Esophagus squamous epithelium (tissue), 5 donors: ENCODE data around the gene KCNQ1. TPM values are rescaled to one million over a fixed set of nuclear protein-coding genes. Genes with fewer than 3 reads are reported as not detected.

Experiments
- DNase-seq: peaks from one replicate; lab custom pipeline; 2025; lab: John Stamatoyannopoulos, UW
- H3K27ac ChIP-seq, 4 donors: fragments of 200-600 bp; sonication (generic); one replicate each; pipeline ENCODE4 v1.5.1; 2016 to 2019; ENCODE audit warnings: mild to moderate bottlenecking in 1 of 4
- H3K27me3 ChIP-seq, 4 donors: fragments of 200-600 bp; sonication (generic); 1 replicate in 3 of 4; 2 replicates in 1 of 4; pipeline versions ENCODE4 v1.5.1 to v1.6.0; 2017 to 2021; ENCODE audit warnings: antibody characterized with exemption in 1 of 4
- H3K36me3 ChIP-seq, 3 donors: fragments of 200-600 bp; sonication (generic); one replicate each; pipeline ENCODE4 v1.5.1; 2016 to 2019
- H3K4me1 ChIP-seq, 3 donors: fragments of 200-600 bp; sonication (generic); one replicate each; pipeline ENCODE4 v1.5.1; 2017 to 2019
- H3K4me3 ChIP-seq, 4 donors: fragments of 200-600 bp; sonication (generic); 1 replicate in 3 of 4; 2 replicates in 1 of 4; pipeline ENCODE4 v1.5.1; 2016 to 2019; ENCODE audit warnings: mild to moderate bottlenecking in 2 of 4, moderate library complexity in 1 of 4
- H3K9me3 ChIP-seq, 3 donors: fragments of 200-600 bp; sonication (generic); one replicate each; pipeline ENCODE4 v1.5.1; 2016 to 2019
- POLR2A ChIP-seq, 4 donors: fragments of 450-650 bp; IDR thresholded peaks; one replicate each; pipeline ENCODE4 v1.6.1; 2017; ENCODE audit warnings: antibody characterized with exemption in 4 of 4, mild to moderate bottlenecking in 4 of 4, moderate library complexity in 3 of 4
- WGBS, 2 donors: methylation state at CpG; one replicate each; pipeline ENCODE4 v1.1.5; 2018; 5-methylcytosine and 5-hydroxymethylcytosine counted together
- intact Hi-C: fragments of 100-400 bp; cut with DNase I; formaldehyde crosslinking; loops from one replicate; pipeline ENCODE4 v1.15.0; 2022
- total RNA-seq, 4 donors: library from RNA; depleted of rRNA; stranded (reverse); fragments of >200 nt; gene quantifications; one replicate each; pipeline ENCODE4 v1.1.0, GENCODE V29; 2016
- TF ChIP-seq, protein P1 (sequence below), 6 experiments: fragments of 450-650 bp in 4 of 6; fragments of 200-600 bp in 2 of 6; sonication (generic) in 2 of 6; IDR thresholded peaks; one replicate each; pipeline ENCODE4 v1.5.1; 2016 to 2019; ENCODE audit warnings: antibody characterized with exemption in 6 of 6, mild to moderate bottlenecking in 4 of 6, moderate library complexity in 4 of 6
- donor health status: DM: yes; HTN: yes; CAD: no.

KCNQ1 gene
- total RNA-seq, 4 donors from 2014 or later = 0.61 to 3.1 (median 0.72) TPM

DNA sequence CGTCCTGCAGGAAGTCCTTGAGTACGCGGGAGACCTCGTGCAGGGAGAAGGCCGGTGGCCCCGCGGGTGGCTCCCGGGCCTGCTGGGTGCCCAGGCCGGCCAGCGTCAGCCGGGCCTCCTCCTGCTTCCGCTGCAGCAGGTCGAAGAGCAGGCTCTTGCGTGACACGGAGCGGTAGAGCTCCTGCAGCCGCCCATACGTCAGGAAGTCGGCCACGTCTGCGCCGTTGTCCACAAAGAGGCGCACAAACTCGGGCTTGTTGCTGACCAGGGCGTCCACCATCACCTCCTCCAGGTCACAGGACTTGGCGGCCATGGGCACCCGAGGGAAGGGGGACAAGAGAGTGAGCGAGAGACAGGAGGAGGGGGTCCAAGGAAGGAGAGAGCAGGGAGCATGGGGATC, 29.6 kb upstream of the KCNQ1 start:
- intact Hi-C loops = no loop called here
- WGBS, 2 donors = 67 to 85% methylated on average over 2 to 4 of the region's 28 CpGs
- H3K36me3 ChIP-seq = no peaks in the 10 kb centered on the region

DNA sequence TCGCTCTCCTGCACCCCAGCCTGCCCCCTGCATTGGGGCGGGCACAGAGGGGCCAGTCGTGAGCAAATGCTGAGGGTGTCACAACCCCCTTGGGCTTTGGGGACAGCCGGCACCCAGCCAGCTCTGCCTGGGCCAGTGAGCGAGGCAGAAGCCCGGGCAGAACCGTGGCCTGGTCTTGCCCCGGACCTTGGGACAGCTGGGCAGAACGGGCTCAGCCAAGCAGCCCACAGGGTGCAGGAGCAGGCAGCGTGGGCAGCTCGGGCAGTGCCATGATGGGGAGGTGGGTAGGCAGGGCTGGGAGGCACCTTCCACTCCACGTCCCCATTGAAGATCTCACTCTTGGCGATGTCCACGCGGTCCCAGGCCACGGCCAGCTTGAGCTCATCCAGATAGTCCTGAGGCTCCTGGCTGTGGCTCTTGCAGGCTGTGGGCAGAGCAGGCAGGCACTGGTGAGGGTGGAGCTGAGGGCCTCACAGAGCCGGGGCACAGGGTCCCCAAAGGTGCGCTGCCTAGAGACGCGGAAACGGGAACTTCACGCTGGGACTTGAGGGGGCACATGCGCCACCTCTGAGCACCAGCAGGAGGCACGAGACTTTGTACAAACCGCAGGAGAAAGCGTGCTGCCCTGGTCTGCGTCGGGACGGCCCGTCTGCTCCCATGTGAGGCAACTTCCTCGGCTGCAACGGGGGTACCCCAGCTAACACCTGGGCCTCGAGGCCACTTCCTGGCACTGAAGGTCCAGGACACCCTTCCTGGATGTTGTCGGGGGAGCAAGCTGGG, 29.0 kb upstream of the KCNQ1 start:
- WGBS, 2 donors = 62 to 82% methylated on average over 4 to 11 of the region's 34 CpGs
- H3K4me3 ChIP-seq = no peak overlapping the region
- H3K9me3 ChIP-seq = no peaks in the 10 kb centered on the region
- peaks cover 0 to 9% (median 0%) of the 10 kb centered on the region in 4 donors for H3K27me3 ChIP-seq
- peaks cover 0 to 13% (median 9%) of the 10 kb centered on the region in 3 donors for H3K4me1 ChIP-seq
- H3K36me3 ChIP-seq = no peaks in the 10 kb centered on the region
- TF ChIP-seq, protein P1, sequence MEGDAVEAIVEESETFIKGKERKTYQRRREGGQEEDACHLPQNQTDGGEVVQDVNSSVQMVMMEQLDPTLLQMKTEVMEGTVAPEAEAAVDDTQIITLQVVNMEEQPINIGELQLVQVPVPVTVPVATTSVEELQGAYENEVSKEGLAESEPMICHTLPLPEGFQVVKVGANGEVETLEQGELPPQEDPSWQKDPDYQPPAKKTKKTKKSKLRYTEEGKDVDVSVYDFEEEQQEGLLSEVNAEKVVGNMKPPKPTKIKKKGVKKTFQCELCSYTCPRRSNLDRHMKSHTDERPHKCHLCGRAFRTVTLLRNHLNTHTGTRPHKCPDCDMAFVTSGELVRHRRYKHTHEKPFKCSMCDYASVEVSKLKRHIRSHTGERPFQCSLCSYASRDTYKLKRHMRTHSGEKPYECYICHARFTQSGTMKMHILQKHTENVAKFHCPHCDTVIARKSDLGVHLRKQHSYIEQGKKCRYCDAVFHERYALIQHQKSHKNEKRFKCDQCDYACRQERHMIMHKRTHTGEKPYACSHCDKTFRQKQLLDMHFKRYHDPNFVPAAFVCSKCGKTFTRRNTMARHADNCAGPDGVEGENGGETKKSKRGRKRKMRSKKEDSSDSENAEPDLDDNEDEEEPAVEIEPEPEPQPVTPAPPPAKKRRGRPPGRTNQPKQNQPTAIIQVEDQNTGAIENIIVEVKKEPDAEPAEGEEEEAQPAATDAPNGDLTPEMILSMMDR (IDR thresholded peaks at IDR 0.05) = no peak
- TF ChIP-seq POLR2A (IDR thresholded peaks at IDR 0.05) = no peak
- DNase-seq = no peak
- no peak overlapping the region for H3K27ac ChIP-seq
- intact Hi-C loops = no loop called here

More for the DNA sequence above, 29.6 kb upstream of the KCNQ1 start:
- Histone ChIP-seq H3K27me3 (peaks cover 0 to 12% (median 0%) of the 10 kb centered on the region in 4 donors), H3K9me3 (no peaks in the 10 kb centered on the region), H3K4me1 (peaks cover 0 to 7% (median 4%) of the 10 kb centered on the region in 3 donors), H3K27ac (no peak overlapping the region), H3K4me3 (no peak overlapping the region)
- no peak for DNase-seq
- TF ChIP-seq, protein P1 (IDR thresholded peaks at IDR 0.05) = no peak
- TF ChIP-seq POLR2A (IDR thresholded peaks at IDR 0.05) = no peak

DNA sequence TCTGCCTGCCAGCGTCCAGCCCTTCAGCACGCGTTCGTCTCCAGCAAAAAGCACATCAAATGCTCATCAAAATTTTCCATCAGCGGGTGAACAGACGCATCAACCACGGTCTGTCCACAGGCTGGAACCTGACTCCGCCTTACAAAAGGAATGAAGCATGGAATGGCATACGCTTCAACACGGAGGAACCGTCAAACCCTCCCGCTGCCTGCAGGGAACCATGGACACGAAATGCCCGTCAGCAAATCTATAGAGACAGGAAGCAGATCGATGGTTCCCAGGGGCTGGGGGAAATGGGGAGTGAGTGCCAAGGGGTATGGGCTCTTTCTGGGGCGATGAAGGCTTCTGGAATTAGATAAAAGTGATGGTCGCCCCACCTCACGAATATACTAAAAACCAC, 28.0 kb upstream of the KCNQ1 start:
- Histone ChIP-seq H3K36me3 (no peaks in the 10 kb centered on the region), H3K4me3 (no peak overlapping the region), H3K9me3 (no peaks in the 10 kb centered on the region), H3K27me3 (peaks cover 0 to 17% (median 0%) of the 10 kb centered on the region in 4 donors), H3K27ac (no peak overlapping the region), H3K4me1 (peaks cover 0 to 16% (median 11%) of the 10 kb centered on the region in 3 donors)
- no peak for DNase-seq
- intact Hi-C loops = no loop called here
- WGBS, 2 donors = 69 to 80% methylated on average over 15 of the region's 18 CpGs
- TF ChIP-seq, protein P1 (IDR thresholded peaks at IDR 0.05) = no peak
- TF ChIP-seq POLR2A (IDR thresholded peaks at IDR 0.05) = no peak

DNA sequence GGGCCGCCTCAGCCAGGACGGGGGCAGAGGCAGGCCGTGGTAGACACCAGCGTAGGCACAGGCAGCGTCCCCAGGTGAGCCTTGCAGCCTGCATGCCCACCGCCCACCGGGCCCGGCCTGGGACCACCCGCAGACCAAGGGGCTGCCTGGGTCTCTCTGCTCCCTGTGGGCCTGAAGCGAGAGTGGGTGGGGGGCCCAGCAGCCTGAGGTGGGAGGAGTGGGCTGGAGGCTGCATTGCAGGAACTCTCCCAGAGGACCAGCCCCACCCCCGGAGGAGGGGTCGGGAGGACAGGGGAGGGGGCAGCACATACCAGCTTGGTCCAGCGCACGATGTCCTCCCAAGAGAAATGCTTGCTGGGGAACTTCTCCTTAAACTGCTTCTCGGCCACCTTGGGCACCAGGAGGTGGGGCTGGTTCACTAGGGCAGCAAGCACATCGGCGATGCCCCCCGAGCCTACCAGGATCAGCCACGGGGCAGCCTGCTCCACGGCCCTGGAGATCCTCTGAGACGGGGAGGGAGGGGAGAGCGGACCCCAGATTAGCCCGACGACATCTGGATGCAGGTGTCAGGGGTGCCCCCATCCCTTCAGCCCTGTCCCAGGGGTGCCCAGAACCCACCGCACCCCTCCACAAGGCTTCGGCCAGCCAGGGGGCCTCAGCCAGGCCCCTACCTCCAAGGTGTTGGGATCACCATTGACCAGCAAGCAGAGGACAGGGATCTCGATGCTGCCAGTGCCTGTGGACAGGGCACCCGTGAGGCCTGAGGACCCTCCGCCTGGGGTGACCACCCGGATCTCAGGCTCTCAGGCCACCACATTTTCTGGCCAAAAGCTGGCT, 26.7 kb upstream of the KCNQ1 start:
- Histone ChIP-seq H3K27me3 (peaks cover 0 to 30% (median 0%) of the 10 kb centered on the region in 4 donors), H3K9me3 (no peaks in the 10 kb centered on the region), H3K27ac (no peak overlapping the region), H3K36me3 (no peaks in the 10 kb centered on the region), H3K4me3 (no peak overlapping the region), H3K4me1 (peaks cover 0 to 16% (median 11%) of the 10 kb centered on the region in 3 donors)
- intact Hi-C loops = no loop called here
- WGBS, 2 donors = 76% methylated on average over 15 of the region's 30 CpGs; no CpG with 5 or more reads in 1 of the 2 donors
- TF ChIP-seq, protein P1 (IDR thresholded peaks at IDR 0.05) = no peak
- TF ChIP-seq POLR2A (IDR thresholded peaks at IDR 0.05) = no peak
- no peak for DNase-seq
